Neural cell (in vitro differentiated cells): ENCODE data around the gene ASB1. TPM values are rescaled to one million over a fixed set of nuclear protein-coding genes. Genes with fewer than 3 reads are reported as not detected.

Experiments
- H2AFZ ChIP-seq: fragments of 200-600, 300-800 bp; sonication (generic), shearing (Covaris generic); 2 replicates; pipeline ENCODE4 v1.6.0; 2014; ENCODE audit warnings: low read depth, mild to moderate bottlenecking, antibody characterized with exemption, low read length, moderate library complexity
- H3F3A ChIP-seq: fragments of 200-600 bp; shearing (Covaris generic); 2 replicates; pipeline ENCODE4 v1.6.1; 2016; ENCODE audit warnings: mild to moderate bottlenecking, moderate library complexity, mixed read lengths, antibody characterized with exemption, low read length; ENCODE audit not compliant: insufficient read depth, poor library complexity, severe bottlenecking
- H3K27ac ChIP-seq: fragments of 200-600, 300-800 bp; sonication (generic), shearing (Covaris generic); 2 replicates; pipeline ENCODE4 v1.5.1; 2014; ENCODE audit warnings: mild to moderate bottlenecking, low read length, moderate library complexity
- H3K27me3 ChIP-seq: fragments of 300-800, 200-600 bp; sonication (generic), shearing (Covaris generic); 2 replicates; pipeline ENCODE4 v1.6.0; 2014; ENCODE audit warnings: mild to moderate bottlenecking, low read depth, low read length, moderate library complexity; ENCODE audit not compliant: insufficient read depth
- H3K36me3 ChIP-seq: fragments of 300-800, 200-600 bp; sonication (generic), shearing (Covaris generic); 2 replicates; pipeline ENCODE4 v1.5.1; 2014; ENCODE audit warnings: mild to moderate bottlenecking, antibody characterized with exemption, low read length, moderate library complexity; ENCODE audit not compliant: insufficient read depth
- H3K4me2 ChIP-seq: fragments of 300-800, 200-600 bp; sonication (generic), shearing (Covaris generic); 2 replicates; pipeline ENCODE4 v1.6.0; 2014; ENCODE audit warnings: mild to moderate bottlenecking, low read length
- H3K4me3 ChIP-seq: fragments of 300-800, 200-600 bp; sonication (generic), shearing (Covaris generic); 2 replicates; pipeline ENCODE4 v1.5.1; 2014; ENCODE audit warnings: mild to moderate bottlenecking, low read length, moderate library complexity
- H3K79me2 ChIP-seq: fragments of 200-600 bp; shearing (Covaris generic); replicated peaks from 2 replicates; pipeline ENCODE4 v1.6.0; 2014; ENCODE audit warnings: mild to moderate bottlenecking, low read length, moderate library complexity; ENCODE audit not compliant: insufficient read depth
- H3K9ac ChIP-seq: fragments of 300-800, 200-600 bp; sonication (generic), shearing (Covaris generic); 2 replicates; pipeline ENCODE4 v1.6.1; 2016; ENCODE audit warnings: mild to moderate bottlenecking, low read length, mixed read lengths
- H3K9me2 ChIP-seq: fragments of 200-600 bp; shearing (Covaris generic); 2 replicates; pipeline ENCODE4 v1.6.1; 2016; ENCODE audit warnings: mild to moderate bottlenecking, low read length, mixed read lengths; ENCODE audit not compliant: insufficient read depth
- H3K9me3 ChIP-seq: fragments of 200-600, 300-800 bp; sonication (generic), shearing (Covaris generic); 2 replicates; pipeline ENCODE4 v1.6.1; 2016; ENCODE audit warnings: mild to moderate bottlenecking, mixed run types, low read length, moderate library complexity, mixed read lengths
- H4K20me1 ChIP-seq: fragments of 200-600 bp; shearing (Covaris generic); 2 replicates; pipeline ENCODE4 v1.6.1; 2016; ENCODE audit warnings: mild to moderate bottlenecking, mixed run types; ENCODE audit not compliant: insufficient read depth
- EP300 ChIP-seq: fragments of 450-650 bp; conservative IDR thresholded peaks from 2 replicates; pipeline ENCODE4 v1.6.1; 2014; ENCODE audit warnings: antibody characterized with exemption, mild to moderate bottlenecking, moderate library complexity; ENCODE audit not compliant: poor library complexity, severe bottlenecking
- EZH2 ChIP-seq: fragments of 200-600, 300-800 bp; shearing (Covaris generic), sonication (generic); IDR thresholded peaks from 2 replicates; pipeline ENCODE4 v1.6.1; 2014; ENCODE audit warnings: antibody characterized with exemption, low read length, borderline replicate concordance, mild to moderate bottlenecking; ENCODE audit not compliant: insufficient read depth, poor library complexity, severe bottlenecking
- MXI1 ChIP-seq: fragments of 450-650 bp; conservative IDR thresholded peaks from 2 replicates; pipeline ENCODE4 v1.6.1; 2014; ENCODE audit warnings: antibody characterized with exemption, mild to moderate bottlenecking; ENCODE audit not compliant: poor library complexity, severe bottlenecking
- POLR2AphosphoS5 ChIP-seq: IDR thresholded peaks from 2 replicates; pipeline ENCODE4 v1.6.1; 2012
- RAD21 ChIP-seq: fragments of 450-650 bp; conservative IDR thresholded peaks from 2 replicates; pipeline ENCODE4 v1.6.1; 2014; ENCODE audit warnings: antibody characterized with exemption, mild to moderate bottlenecking, moderate library complexity
- REST ChIP-seq: IDR thresholded peaks from 2 replicates; pipeline ENCODE4 v1.6.1; 2012; ENCODE audit warnings: borderline replicate concordance
- SMC3 ChIP-seq: fragments of 450-650 bp; conservative IDR thresholded peaks from 2 replicates; pipeline ENCODE4 v1.6.1; 2014; ENCODE audit warnings: antibody characterized with exemption, mild to moderate bottlenecking, moderate library complexity; ENCODE audit not compliant: poor library complexity
- TAF1 ChIP-seq: IDR thresholded peaks from 2 replicates; pipeline ENCODE4 v1.6.1; 2012; ENCODE audit warnings: low read depth
- polyA plus RNA-seq: library from polyadenylated mRNA; depleted of rRNA; stranded (reverse); fragments of >200 nt; gene quantifications from 2 replicates; pipeline ENCODE4 v1.2.3, GENCODE V29; 2014
- TF ChIP-seq, protein P1 (sequence below): fragments of 450-650 bp; IDR thresholded peaks from 2 replicates; pipeline ENCODE4 v1.5.1; 2014; ENCODE audit warnings: antibody characterized with exemption, mild to moderate bottlenecking, moderate library complexity; ENCODE audit not compliant: poor library complexity, severe bottlenecking

Gene ASB1
- polyA plus RNA-seq, 1 donor from 2014 or later = 13.7 TPM

DNA sequence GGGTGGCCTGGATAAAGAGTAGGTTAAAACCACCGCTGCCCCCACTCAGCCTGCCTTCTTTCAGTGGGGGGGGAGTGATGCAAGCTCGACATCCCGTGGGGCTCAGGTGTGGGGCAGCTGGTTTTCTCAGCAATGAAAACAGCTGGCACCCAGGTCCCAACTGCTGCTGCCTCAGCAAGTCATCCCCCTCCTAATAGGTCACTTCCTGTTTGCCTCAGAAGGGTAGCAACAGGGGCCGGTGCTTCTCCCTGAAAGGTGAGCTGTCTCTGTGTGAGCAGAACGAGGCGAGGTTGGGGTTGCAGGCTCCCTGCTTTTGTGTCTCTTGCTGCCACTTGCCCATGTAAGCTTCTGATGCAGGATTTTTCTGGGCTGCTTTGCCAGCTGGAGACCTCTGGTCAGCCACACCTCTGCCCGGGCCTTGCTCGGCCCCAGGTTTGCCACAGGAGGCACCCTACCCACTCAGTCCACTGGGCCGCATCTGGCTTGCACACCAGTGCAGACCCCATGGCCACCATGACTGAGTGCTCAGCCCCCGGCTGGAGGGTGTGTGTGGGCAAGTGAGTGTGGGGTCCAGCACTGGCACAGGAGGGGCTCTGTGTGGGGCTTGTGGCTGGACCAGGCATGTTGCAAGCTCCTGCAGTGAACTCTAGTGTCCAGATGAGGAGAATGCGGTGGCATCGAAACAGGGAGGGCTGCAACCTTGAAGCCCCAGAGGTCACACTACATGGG lies 11.5 kb upstream of the ASB1 start:
- no peaks in the 10 kb centered on the region for H3K79me2 ChIP-seq
- H4K20me1 ChIP-seq = no peaks in the 10 kb centered on the region
- no peaks in the 10 kb centered on the region for H3K9me2 ChIP-seq
- H3K36me3 ChIP-seq = no peaks in the 10 kb centered on the region
- no peaks in the 10 kb centered on the region for H3K27me3 ChIP-seq
- H3K4me2 ChIP-seq = no peak overlapping the region
- no peak overlapping the region for H2AFZ ChIP-seq
- no peak overlapping the region for H3K27ac ChIP-seq
- H3K9ac ChIP-seq = no peak overlapping the region
- no peaks in the 10 kb centered on the region for H3K9me3 ChIP-seq
- TF ChIP-seq, protein P1, sequence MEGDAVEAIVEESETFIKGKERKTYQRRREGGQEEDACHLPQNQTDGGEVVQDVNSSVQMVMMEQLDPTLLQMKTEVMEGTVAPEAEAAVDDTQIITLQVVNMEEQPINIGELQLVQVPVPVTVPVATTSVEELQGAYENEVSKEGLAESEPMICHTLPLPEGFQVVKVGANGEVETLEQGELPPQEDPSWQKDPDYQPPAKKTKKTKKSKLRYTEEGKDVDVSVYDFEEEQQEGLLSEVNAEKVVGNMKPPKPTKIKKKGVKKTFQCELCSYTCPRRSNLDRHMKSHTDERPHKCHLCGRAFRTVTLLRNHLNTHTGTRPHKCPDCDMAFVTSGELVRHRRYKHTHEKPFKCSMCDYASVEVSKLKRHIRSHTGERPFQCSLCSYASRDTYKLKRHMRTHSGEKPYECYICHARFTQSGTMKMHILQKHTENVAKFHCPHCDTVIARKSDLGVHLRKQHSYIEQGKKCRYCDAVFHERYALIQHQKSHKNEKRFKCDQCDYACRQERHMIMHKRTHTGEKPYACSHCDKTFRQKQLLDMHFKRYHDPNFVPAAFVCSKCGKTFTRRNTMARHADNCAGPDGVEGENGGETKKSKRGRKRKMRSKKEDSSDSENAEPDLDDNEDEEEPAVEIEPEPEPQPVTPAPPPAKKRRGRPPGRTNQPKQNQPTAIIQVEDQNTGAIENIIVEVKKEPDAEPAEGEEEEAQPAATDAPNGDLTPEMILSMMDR = no peak
- TF ChIP-seq MXI1 (no peak), RAD21 (no peak), TAF1 (no peak), POLR2AphosphoS5 (no peak), SMC3 (no peak), EP300 (no peak), REST (no peak), EZH2 (no peak)
- H3F3A ChIP-seq = no peaks in the 10 kb centered on the region
- no peak overlapping the region for H3K4me3 ChIP-seq

DNA sequence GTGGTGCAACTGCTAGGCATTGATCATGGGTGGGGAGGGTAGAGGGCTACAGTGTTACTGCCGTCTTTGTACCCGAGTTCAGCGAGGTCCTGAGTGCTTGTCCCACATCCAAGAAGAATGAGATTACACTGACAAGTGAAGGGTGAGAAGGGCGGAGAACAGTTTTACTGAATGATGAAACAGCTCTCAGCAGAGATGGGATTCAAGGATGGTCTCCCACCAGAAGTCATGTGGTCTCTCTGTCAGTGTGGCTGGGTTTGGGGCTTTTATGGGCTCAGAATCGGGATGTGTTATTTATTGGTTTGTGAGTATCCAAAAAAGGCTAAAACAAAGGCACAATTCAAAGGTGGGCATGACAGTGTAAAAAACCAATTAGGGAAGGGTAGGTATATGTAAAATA lies 10.8 kb upstream of the ASB1 start:
- TF ChIP-seq REST (no peak), MXI1 (no peak), EZH2 (no peak), RAD21 (no peak), TAF1 (no peak)
- no peaks in the 10 kb centered on the region for H3K9me3 ChIP-seq
- no peaks in the 10 kb centered on the region for H3K27me3 ChIP-seq
- no peaks in the 10 kb centered on the region for H4K20me1 ChIP-seq
- H3K9me2 ChIP-seq = no peaks in the 10 kb centered on the region
- no peaks in the 10 kb centered on the region for H3K36me3 ChIP-seq
- H3K79me2 ChIP-seq = no peaks in the 10 kb centered on the region
- H3K9ac ChIP-seq = no peak overlapping the region
- no peak overlapping the region for H3K27ac ChIP-seq
- no peaks in the 10 kb centered on the region for H3F3A ChIP-seq
- H3K4me2 ChIP-seq = no peak overlapping the region
- H3K4me3 ChIP-seq = no peak overlapping the region
- no peak overlapping the region for H2AFZ ChIP-seq
